GM21529 (cell line): ENCODE data around the gene TXNIP.
"Not testable (repeated sequence)": the region's sequence is repeated elsewhere in the genome, so short reads cannot be mapped to it uniquely, and the experiment has no call there.

Experiments
- ATAC-seq: cut with Tn5 transposase; IDR thresholded peaks from one replicate; pipeline ENCODE4 v1.9.1; 2021; ENCODE audit not compliant: unreplicated experiment

TXNIP gene

GRCh38 chr1:145996433-145997015 is at the start of gene TXNIP:
TXNIP (minus strand) TSS chr1:145996579; CDS start chr1:145996266, 313 bp downstream.
- peak; percentile 85 for ATAC-seq

- ATAC-seq, result no peak
Measured at GRCh38 chr1:146039844-146040194, 43.4 kb upstream of the TXNIP start.

GRCh38 chr1:146036965-146037646 is 40.7 kb upstream of the TXNIP start:
- peak; percentile 28 for ATAC-seq

GRCh38 chr1:146036241-146036964 is 40.0 kb upstream of the TXNIP start:
- no peak for ATAC-seq

GRCh38 chr1:146035048-146035423 is 38.7 kb upstream of the TXNIP start:
- ATAC-seq, result no peak

- ATAC-seq, result no peak
Measured at GRCh38 chr1:146032631-146033219, 36.3 kb upstream of the TXNIP start.

- no peak for ATAC-seq
Measured at GRCh38 chr1:146031476-146031875, 35.1 kb upstream of the TXNIP start.

GRCh38 chr1:146029117-146029516 is 32.7 kb upstream of the TXNIP start:
- ATAC-seq, result no peak

- not testable (repeated sequence) for ATAC-seq
Measured at GRCh38 chr1:146026650-146027049, 30.3 kb upstream of the TXNIP start.

GRCh38 chr1:146025787-146026495 is 29.6 kb upstream of the TXNIP start:
- not testable (repeated sequence) for ATAC-seq

- ATAC-seq, result no peak
Measured at GRCh38 chr1:146022403-146023127, 26.2 kb upstream of the TXNIP start.

GRCh38 chr1:146021622-146022402 is 25.4 kb upstream of the TXNIP start, which contains the start of gene HJV:
HJV (minus strand) TSS chr1:146021735; CDS start chr1:146020231, 1,504 bp downstream.
- ATAC-seq, result no peak

GRCh38 chr1:146021050-146021445 is 24.7 kb upstream of the TXNIP start:
- ATAC-seq, result no peak

- no peak for ATAC-seq
Measured at GRCh38 chr1:146020058-146021049, 24.0 kb upstream of the TXNIP start.

- ATAC-seq, result no peak
Measured at GRCh38 chr1:146019231-146020057, 23.1 kb upstream of the TXNIP start.

GRCh38 chr1:146016891-146017290 is 20.5 kb upstream of the TXNIP start:
- no peak for ATAC-seq

GRCh38 chr1:146013559-146013922 is 17.2 kb upstream of the TXNIP start:
- ATAC-seq, result no peak
